Spleen (tissue), 7 donors: ENCODE data around the gene ATP2B2.

ENCODE experiments used
- CTCF ChIP-seq, 11 experiments: fragments of 200-600 bp in 7 of 11; fragments of 450-650 bp in 4 of 11; sonication (generic) in 4 of 11; IDR thresholded peaks in 8 of 11; conservative IDR thresholded peaks in 3 of 11; 1 replicate in 7 of 11; 2 replicates in 4 of 11; pipeline versions ENCODE4 v1.4.0 to v1.8.0; 2016 to 2021; ENCODE audit warnings: antibody characterized with exemption in 11 of 11, inconsistent platforms in 4 of 11, mild to moderate bottlenecking in 1 of 11
- POLR2A ChIP-seq, 3 donors: fragments of 450-650 bp; IDR thresholded peaks; one replicate each; pipeline ENCODE4 v1.5.1; 2017; ENCODE audit warnings: antibody characterized with exemption in 3 of 3, mild to moderate bottlenecking in 1 of 3
- donor health status: DM: no; HTN: no; CAD: no; lungs with moderate emphysema.
- donor health status: DM: no; HTN: no; CAD: no.
- donor health status: DM: no; HTN: no; CAD: no.

GRCh38 chr3:10526366-10526765 is 21.0 kb upstream of the ATP2B2 start:
- TF ChIP-seq CTCF (IDR thresholded peaks at IDR 0.05 in 8 of 11, conservative IDR thresholded peaks at IDR 0.05 in 3 of 11), result no peak
- TF ChIP-seq POLR2A (IDR thresholded peaks at IDR 0.05), result no peak
